Measurements from ENCODE around the gene EFHC1.
"Not testable (repeated sequence)": the region's sequence is repeated elsewhere in the genome, so short reads cannot be mapped to it uniquely, and the experiment has no call there.

Gene EFHC1

GRCh38 chr6:52376763-52377162 is 43.4 kb upstream of the EFHC1 start:
- Histone ChIP-seq H3K27me3 (no peaks in the 10 kb centered on the region), H3K4me3 (ENCODE audit: low read depth, low read length) (no peak overlapping the region), H3K4me1 (peaks cover 4% of the 10 kb centered on the region), H3K36me3 (peaks cover 54% of the 10 kb centered on the region), H3K9me3 (peaks cover 2% of the 10 kb centered on the region; the same call in 1 of the 2 replicates)
- no peak for DNase-seq
- no peak for TF ChIP-seq CTCF (IDR thresholded peaks at IDR 0.05; ENCODE audit: low read depth, low read length)

GRCh38 chr6:52377538-52378221 is 42.5 kb upstream of the EFHC1 start:
- Histone ChIP-seq H3K4me3 (ENCODE audit: low read depth, low read length) (no peak overlapping the region), H3K4me1 (no peaks in the 10 kb centered on the region; the same call in 1 of the 2 replicates), H3K9me3 (peaks cover 2% of the 10 kb centered on the region; the same call in 1 of the 2 replicates), H3K27me3 (no peaks in the 10 kb centered on the region), H3K36me3 (peaks cover 54% of the 10 kb centered on the region)
- DNase-seq = no peak
- no peak for TF ChIP-seq CTCF (IDR thresholded peaks at IDR 0.05; ENCODE audit: low read depth, low read length)

GRCh38 chr6:52381249-52381648 is 38.9 kb upstream of the EFHC1 start:
- DNase-seq = no peak
- Histone ChIP-seq H3K4me1 (no peaks in the 10 kb centered on the region; the same call in 1 of the 2 replicates), H3K4me3 (ENCODE audit: low read depth, low read length) (no peak overlapping the region), H3K27me3 (no peaks in the 10 kb centered on the region), H3K9me3 (peaks cover 2% of the 10 kb centered on the region; the same call in 1 of the 2 replicates), H3K36me3 (peaks cover 34% of the 10 kb centered on the region)
- TF ChIP-seq CTCF (IDR thresholded peaks at IDR 0.05; ENCODE audit: low read depth, low read length) = no peak

- DNase-seq = no peak
- H3K4me1 ChIP-seq = peaks cover 10% of the 10 kb centered on the region
- H3K36me3 ChIP-seq = peaks cover 25% of the 10 kb centered on the region
- no peaks in the 10 kb centered on the region for H3K27me3 ChIP-seq
- no peaks in the 10 kb centered on the region; the same call in 1 of the 2 replicates for H3K9me3 ChIP-seq
- TF ChIP-seq CTCF (IDR thresholded peaks at IDR 0.05; ENCODE audit: low read depth, low read length) = no peak
- H3K4me3 ChIP-seq (ENCODE audit: low read depth, low read length) = no peak overlapping the region
Observed at GRCh38 chr6:52384145-52384766, 35.9 kb upstream of the EFHC1 start.

GRCh38 chr6:52385074-52385473 is 35.1 kb upstream of the EFHC1 start:
- H3K36me3 ChIP-seq = peaks cover 22% of the 10 kb centered on the region
- no peaks in the 10 kb centered on the region; the same call in 1 of the 2 replicates for H3K9me3 ChIP-seq
- H3K27me3 ChIP-seq = no peaks in the 10 kb centered on the region
- no peak for TF ChIP-seq CTCF (IDR thresholded peaks at IDR 0.05; ENCODE audit: low read depth, low read length)
- H3K4me1 ChIP-seq = peaks cover 10% of the 10 kb centered on the region
- no peak for DNase-seq
- no peak overlapping the region for H3K4me3 ChIP-seq (ENCODE audit: low read depth, low read length)

- peaks cover 20% of the 10 kb centered on the region for H3K4me1 ChIP-seq
- DNase-seq = not testable (repeated sequence)
Observed at GRCh38 chr6:52388119-52388518, 32.0 kb upstream of the EFHC1 start.

More at GRCh38 chr6:52388119-52388518, 32.0 kb upstream of the EFHC1 start:
- not testable (repeated sequence) for H3K36me3 ChIP-seq; H3K27me3 ChIP-seq; H3K4me3 ChIP-seq (ENCODE audit: low read depth, low read length); H3K9me3 ChIP-seq

All from BE2C (cell line).